HCT116 (cell line): ENCODE results near the gene KCND2. TPM values are rescaled to one million over a fixed set of nuclear protein-coding genes. Genes with fewer than 3 reads are reported as not detected.

ENCODE experiments used
- ATAC-seq: fragments of 200-7000 bp; cut with Tn5 transposase; 2 replicates; pipeline ENCODE4 v1.9.1; 2020; ENCODE audit warnings: mild to moderate bottlenecking, moderate library complexity
- BruUV-seq: library from RNA; stranded (reverse); fragments of 400-500 nt; replicated peaks from 2 replicates; lab custom pipeline; 2021; lab: Mats Ljungman, UMichigan
- CTCF ChIA-PET: fragments of 300-600 bp; sonication (Branson Sonifier 250); formaldehyde crosslinking; loops from one replicate; lab custom pipeline; 2021; ENCODE audit warnings: antibody characterized with exemption; lab: Charles Lee
- POLR2A ChIA-PET: fragments of 300-600, 350-600 bp; sonication (Branson Sonifier 250); formaldehyde crosslinking; loops from one replicate; lab custom pipeline; 2021; ENCODE audit warnings: antibody characterized with exemption; lab: Charles Lee
- RAD21 ChIA-PET, 2 experiments: fragments of 300-600 bp; sonication (Branson Sonifier 250); formaldehyde crosslinking; loops; one replicate each; lab custom pipeline; 2023; ENCODE audit warnings: low total read pairs in 2 of 2; ENCODE audit not compliant: uncharacterized antibody in 2 of 2, unreplicated experiment in 2 of 2, low non-redundant PET in 1 of 2; lab: Charles Lee
- DNase-seq: peaks from one replicate; pipeline ENCODE4 v3.0.0-alpha.2; 2010; ENCODE audit warnings: low read depth, low spot score
- H2AFZ ChIP-seq: fragments of 200-600 bp; shearing (Covaris generic), sonication (generic); 2 replicates; pipeline ENCODE4 v1.6.1; 2017; ENCODE audit warnings: low read depth, mixed run types, mixed read lengths, antibody characterized with exemption, low read length; ENCODE audit not compliant: poor library complexity, severe bottlenecking
- H3K27ac ChIP-seq: 2 replicates; pipeline ENCODE4 v1.5.1; 2012; ENCODE audit warnings: low read depth, low read length
- H3K27me3 ChIP-seq: fragments of 200-600 bp; sonication (generic); 2 replicates; pipeline ENCODE4 v1.6.1; 2016; ENCODE audit warnings: mixed run types, low read length, mixed read lengths; ENCODE audit not compliant: insufficient read depth
- H3K36me3 ChIP-seq, 2 experiments: fragments of 200-500 bp in 1 of 2; fragments of 200-600 bp in 1 of 2; sonication (Bioruptor generic) in 1 of 2; sonication (generic) in 1 of 2; 2 replicates each; pipeline versions ENCODE4 v1.5.1 to v1.6.1; 2014 to 2016; ENCODE audit warnings: low read length in 2 of 2, inconsistent platforms in 1 of 2, mixed read lengths in 1 of 2, mixed run types in 1 of 2; ENCODE audit not compliant: insufficient read depth in 2 of 2, control insufficient read depth in 1 of 2
- H3K4me1 ChIP-seq, 2 experiments: fragments of 200-600 bp in 1 of 2; sonication (generic) in 1 of 2; 2 replicates each; pipeline versions ENCODE4 v1.5.1 to v1.6.1; 2012 to 2017; ENCODE audit warnings: low read length in 2 of 2, inconsistent platforms in 1 of 2, mild to moderate bottlenecking in 1 of 2, mixed read lengths in 1 of 2, mixed run types in 1 of 2, moderate library complexity in 1 of 2; ENCODE audit not compliant: insufficient read depth in 2 of 2, control insufficient read depth in 1 of 2
- H3K4me2 ChIP-seq: fragments of 200-600 bp; sonication (generic); 2 replicates; pipeline ENCODE4 v1.6.1; 2017; ENCODE audit warnings: mixed run types, low read length, mixed read lengths
- H3K4me3 ChIP-seq, 2 experiments: fragments of 200-600 bp in 1 of 2; sonication (generic) in 1 of 2; replicated peaks in 1 of 2; 2 replicates each; pipeline ENCODE4 v1.5.1; 2011 to 2016; ENCODE audit warnings: low read length in 2 of 2, control low read depth in 1 of 2, low read depth in 1 of 2, mild to moderate bottlenecking in 1 of 2, mixed read lengths in 1 of 2, mixed run types in 1 of 2
- H3K79me2 ChIP-seq: fragments of 200-600 bp; sonication (generic); 2 replicates; pipeline ENCODE4 v1.6.1; 2017; ENCODE audit warnings: mild to moderate bottlenecking, mixed run types, low read length, moderate library complexity, mixed read lengths; ENCODE audit not compliant: insufficient read depth
- H3K9ac ChIP-seq: fragments of 200-600 bp; sonication (generic); 2 replicates; pipeline ENCODE4 v1.6.1; 2016; ENCODE audit warnings: low read length, mixed read lengths
- H3K9me2 ChIP-seq: fragments of 200-600 bp; sonication (generic), shearing (Covaris generic); 2 replicates; pipeline ENCODE4 v1.6.1; 2017; ENCODE audit warnings: mixed run types, mild to moderate bottlenecking, moderate library complexity; ENCODE audit not compliant: insufficient read depth
- H3K9me3 ChIP-seq, 2 experiments: fragments of 200-500 bp in 1 of 2; fragments of 200-600 bp in 1 of 2; sonication (Bioruptor generic) in 1 of 2; sonication (generic) in 1 of 2; 2 replicates each; pipeline ENCODE4 v1.6.1; 2014 to 2017; ENCODE audit warnings: low read length in 2 of 2, mixed read lengths in 2 of 2, inconsistent platforms in 1 of 2, low read depth in 1 of 2, mild to moderate bottlenecking in 1 of 2, mixed run types in 1 of 2, moderate library complexity in 1 of 2; ENCODE audit not compliant: control insufficient read depth in 1 of 2, insufficient read depth in 1 of 2
- H4K20me1 ChIP-seq: fragments of 200-600 bp; sonication (generic), shearing (Covaris generic); 2 replicates; pipeline ENCODE4 v1.6.1; 2017; ENCODE audit warnings: mixed run types, mild to moderate bottlenecking, moderate library complexity; ENCODE audit not compliant: insufficient read depth
- CBX3 ChIP-seq: IDR thresholded peaks from 2 replicates; pipeline ENCODE4 v1.6.1; 2012; ENCODE audit warnings: low read depth
- CEBPB ChIP-seq: IDR thresholded peaks from 2 replicates; pipeline ENCODE4 v1.6.1; 2012; ENCODE audit warnings: low read depth
- EGR1 ChIP-seq: IDR thresholded peaks from 2 replicates; pipeline ENCODE4 v1.6.1; 2012; ENCODE audit warnings: low read depth
- EZH2phosphoT487 ChIP-seq: fragments of 200-600 bp; IDR thresholded peaks from 2 replicates; pipeline ENCODE4 v1.6.1; 2018; ENCODE audit warnings: antibody characterized with exemption, borderline replicate concordance
- POLR2A ChIP-seq: IDR thresholded peaks from 2 replicates; pipeline ENCODE4 v1.7.0; 2011; ENCODE audit warnings: borderline replicate concordance; ENCODE audit not compliant: insufficient read depth, insufficient read length; ENCODE audit errors: extremely low read depth
- RAD21 ChIP-seq: IDR thresholded peaks from 2 replicates; pipeline ENCODE4 v1.6.1; 2012; ENCODE audit warnings: low read depth, mild to moderate bottlenecking
- REST ChIP-seq: IDR thresholded peaks from 2 replicates; pipeline ENCODE4 v1.6.1; 2012; ENCODE audit warnings: low read depth
- SP1 ChIP-seq: IDR thresholded peaks from 2 replicates; pipeline ENCODE4 v1.6.1; 2012; ENCODE audit warnings: low read depth
- YY1 ChIP-seq: IDR thresholded peaks from 2 replicates; pipeline ENCODE4 v1.6.1; 2011; ENCODE audit warnings: low read length, low read depth, moderate library complexity, mild to moderate bottlenecking; ENCODE audit not compliant: insufficient replicate concordance; ENCODE audit errors: extremely low read depth
- intact Hi-C: fragments of 100-400 bp; cut with micrococcal nuclease; formaldehyde crosslinking; loops from 2 replicates; pipeline ENCODE4 v1.10.0; 2022
- total RNA-seq: library from RNA; stranded (reverse); gene quantifications from one replicate; pipeline ENCODE4 v1.2.1, GENCODE V29; 2021; ENCODE audit not compliant: unreplicated experiment
- TF ChIP-seq, protein P1 (sequence below), 3 experiments: fragments of 200-600 bp in 1 of 3; sonication (generic) in 1 of 3; IDR thresholded peaks in 2 of 3; conservative IDR thresholded peaks in 1 of 3; 2 replicates each; pipeline ENCODE4 v1.5.1; 2012 to 2017; ENCODE audit warnings: low read depth in 2 of 3, low read length in 2 of 3, antibody characterized with exemption in 1 of 3, borderline replicate concordance in 1 of 3, control low read depth in 1 of 3, mild to moderate bottlenecking in 1 of 3, mixed read lengths in 1 of 3, mixed run types in 1 of 3, moderate library complexity in 1 of 3; ENCODE audit not compliant: insufficient read depth in 1 of 3
- TF ChIP-seq, protein P2 (sequence below): IDR thresholded peaks from 2 replicates; pipeline ENCODE4 v1.6.1; 2012

Gene KCND2
- total RNA-seq, 1 experiment from 2014 or later: 0.05 TPM

- H3K4me1 ChIP-seq: no peaks in the 10 kb centered on the region
- no peak overlapping the region for H3K27ac ChIP-seq
- intact Hi-C loops: no loop called here
- H3K79me2 ChIP-seq: no peaks in the 10 kb centered on the region
- H3K36me3 ChIP-seq: no peaks in the 10 kb centered on the region
- POLR2A ChIA-PET: no interaction called here
- no peaks in the 10 kb centered on the region for H3K9me2 ChIP-seq
- RAD21 ChIA-PET: interaction anchor here in 1 of 2 experiments (0.7 kb wide), 1 partner anchor 334 kb away, joined by 3 read pairs; no protein-coding TSS in a partner anchor
- no TSS peak for BruUV-seq
- H3K9ac ChIP-seq: no peak overlapping the region
- TF ChIP-seq, protein P1, sequence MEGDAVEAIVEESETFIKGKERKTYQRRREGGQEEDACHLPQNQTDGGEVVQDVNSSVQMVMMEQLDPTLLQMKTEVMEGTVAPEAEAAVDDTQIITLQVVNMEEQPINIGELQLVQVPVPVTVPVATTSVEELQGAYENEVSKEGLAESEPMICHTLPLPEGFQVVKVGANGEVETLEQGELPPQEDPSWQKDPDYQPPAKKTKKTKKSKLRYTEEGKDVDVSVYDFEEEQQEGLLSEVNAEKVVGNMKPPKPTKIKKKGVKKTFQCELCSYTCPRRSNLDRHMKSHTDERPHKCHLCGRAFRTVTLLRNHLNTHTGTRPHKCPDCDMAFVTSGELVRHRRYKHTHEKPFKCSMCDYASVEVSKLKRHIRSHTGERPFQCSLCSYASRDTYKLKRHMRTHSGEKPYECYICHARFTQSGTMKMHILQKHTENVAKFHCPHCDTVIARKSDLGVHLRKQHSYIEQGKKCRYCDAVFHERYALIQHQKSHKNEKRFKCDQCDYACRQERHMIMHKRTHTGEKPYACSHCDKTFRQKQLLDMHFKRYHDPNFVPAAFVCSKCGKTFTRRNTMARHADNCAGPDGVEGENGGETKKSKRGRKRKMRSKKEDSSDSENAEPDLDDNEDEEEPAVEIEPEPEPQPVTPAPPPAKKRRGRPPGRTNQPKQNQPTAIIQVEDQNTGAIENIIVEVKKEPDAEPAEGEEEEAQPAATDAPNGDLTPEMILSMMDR (IDR thresholded peaks at IDR 0.05 in 2 of 3, conservative IDR thresholded peaks at IDR 0.05 in 1 of 3; ENCODE audit: borderline replicate concordance in 1 of 3, insufficient read depth in 1 of 3, low read depth in 2 of 3, low read length in 2 of 3): no peak
- no peak for TF ChIP-seq YY1
- TF ChIP-seq CEBPB: no peak
- TF ChIP-seq CBX3: no peak
- TF ChIP-seq EZH2phosphoT487: no peak
- TF ChIP-seq, protein P2, sequence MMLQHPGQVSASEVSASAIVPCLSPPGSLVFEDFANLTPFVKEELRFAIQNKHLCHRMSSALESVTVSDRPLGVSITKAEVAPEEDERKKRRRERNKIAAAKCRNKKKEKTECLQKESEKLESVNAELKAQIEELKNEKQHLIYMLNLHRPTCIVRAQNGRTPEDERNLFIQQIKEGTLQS: no peak
- TF ChIP-seq POLR2A: no peak
- TF ChIP-seq REST: no peak
- TF ChIP-seq RAD21: no peak
- no peak for TF ChIP-seq EGR1
- TF ChIP-seq SP1: no peak
- H2AFZ ChIP-seq: peak overlapping the region; percentile 16
- H3K4me3 ChIP-seq: no peak overlapping the region
- H4K20me1 ChIP-seq: no peaks in the 10 kb centered on the region
- no peak for ATAC-seq
- no peaks in the 10 kb centered on the region for H3K27me3 ChIP-seq
- H3K9me3 ChIP-seq: no peaks in the 10 kb centered on the region
- CTCF ChIA-PET: interaction anchor here (1.8 kb wide), 1 partner anchor 13 kb away, joined by 7 read pairs; no protein-coding TSS in a partner anchor
- DNase-seq: no peak
- no peak overlapping the region for H3K4me2 ChIP-seq
Observed at GRCh38 chr7:120738816-120739215, 465.8 kb downstream of the KCND2 start.
